Measurements from ENCODE around the gene MAGI2.

GRCh38 chr7:79258826-79259225 is 194.6 kb downstream of the MAGI2 start:
- TF ChIP-seq, protein P1, sequence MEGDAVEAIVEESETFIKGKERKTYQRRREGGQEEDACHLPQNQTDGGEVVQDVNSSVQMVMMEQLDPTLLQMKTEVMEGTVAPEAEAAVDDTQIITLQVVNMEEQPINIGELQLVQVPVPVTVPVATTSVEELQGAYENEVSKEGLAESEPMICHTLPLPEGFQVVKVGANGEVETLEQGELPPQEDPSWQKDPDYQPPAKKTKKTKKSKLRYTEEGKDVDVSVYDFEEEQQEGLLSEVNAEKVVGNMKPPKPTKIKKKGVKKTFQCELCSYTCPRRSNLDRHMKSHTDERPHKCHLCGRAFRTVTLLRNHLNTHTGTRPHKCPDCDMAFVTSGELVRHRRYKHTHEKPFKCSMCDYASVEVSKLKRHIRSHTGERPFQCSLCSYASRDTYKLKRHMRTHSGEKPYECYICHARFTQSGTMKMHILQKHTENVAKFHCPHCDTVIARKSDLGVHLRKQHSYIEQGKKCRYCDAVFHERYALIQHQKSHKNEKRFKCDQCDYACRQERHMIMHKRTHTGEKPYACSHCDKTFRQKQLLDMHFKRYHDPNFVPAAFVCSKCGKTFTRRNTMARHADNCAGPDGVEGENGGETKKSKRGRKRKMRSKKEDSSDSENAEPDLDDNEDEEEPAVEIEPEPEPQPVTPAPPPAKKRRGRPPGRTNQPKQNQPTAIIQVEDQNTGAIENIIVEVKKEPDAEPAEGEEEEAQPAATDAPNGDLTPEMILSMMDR (conservative IDR thresholded peaks at IDR 0.05; ENCODE audit: low read length), result no peak
- no peak for TF ChIP-seq EZH2phosphoT487 (IDR thresholded peaks at IDR 0.05; ENCODE audit: borderline replicate concordance)

All from Loucy (cell line).